AG08395 (cell line): ENCODE measurements around the gene ERGIC2.
"Not testable (repeated sequence)": the region's sequence is repeated elsewhere in the genome, so short reads cannot be mapped to it uniquely, and the experiment has no call there.

Experiments
- DNase-seq: peaks from one replicate; pipeline ENCODE4 v3.0.0; 2012; ENCODE audit warnings: mixed read lengths, low spot score

Gene ERGIC2

GRCh38 chr12:29299633-29300032 is 81.3 kb downstream of the ERGIC2 start:
- no peak for DNase-seq

DNA sequence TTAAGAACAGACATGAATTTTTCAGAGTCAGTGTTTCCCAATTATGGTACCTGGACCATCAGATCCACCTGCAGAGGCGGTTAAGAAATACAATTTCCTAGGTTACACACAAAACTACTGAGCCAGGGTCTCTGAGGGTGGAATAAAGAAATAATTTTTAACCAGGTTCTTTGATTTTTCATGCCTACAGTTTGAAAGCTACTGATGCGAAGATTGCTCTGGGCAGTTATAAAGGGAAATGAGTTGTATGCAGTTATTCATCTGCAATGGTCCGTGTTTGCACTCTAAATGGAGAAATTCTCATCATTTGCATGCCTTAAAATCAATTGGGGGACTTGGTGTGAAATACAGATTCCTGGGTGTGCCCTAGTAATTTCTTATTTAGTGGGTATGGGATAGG is 89.7 kb downstream of the ERGIC2 start:
- no peak for DNase-seq

- not testable (repeated sequence) for DNase-seq
Measured at GRCh38 chr12:29290475-29290874, 90.5 kb downstream of the ERGIC2 start.

GRCh38 chr12:29288031-29288430 is 92.9 kb downstream of the ERGIC2 start:
- no peak for DNase-seq

DNA sequence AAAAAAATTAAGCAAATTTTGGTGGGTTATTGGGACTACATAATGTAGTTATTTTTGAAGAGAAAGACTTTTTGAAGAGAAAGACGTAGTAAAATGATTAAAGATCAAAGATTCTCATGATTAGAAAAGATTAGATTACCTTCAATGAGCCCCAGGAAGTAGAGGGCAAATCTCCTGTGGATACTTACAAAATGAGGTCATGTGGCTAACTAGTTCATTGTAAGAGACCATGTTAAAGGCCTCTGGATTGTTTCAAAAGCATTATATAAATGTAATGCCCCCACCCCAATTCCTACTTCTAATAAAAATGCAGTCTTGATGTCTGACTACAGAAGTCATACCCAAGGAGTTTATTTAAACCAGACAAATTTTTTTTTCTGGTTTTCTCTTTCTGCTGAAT is 93.3 kb downstream of the ERGIC2 start:
- no peak for DNase-seq
